ENCODE measurements around the gene FOXL2.

FOXL2 gene

GRCh38 chr3:138912237-138912636 is 34.7 kb downstream of the FOXL2 start:
- DNase-seq (ENCODE audit: low read depth) = no peak
- no peak overlapping the region for H3K4me3 ChIP-seq (ENCODE audit: control insufficient read depth, low read depth, low read length)

GRCh38 chr3:138911621-138912020 is 35.3 kb downstream of the FOXL2 start:
- DNase-seq (ENCODE audit: low read depth) = no peak
- TF ChIP-seq CTCF (IDR thresholded peaks at IDR 0.05; ENCODE audit: control insufficient read depth, insufficient read depth, low read depth, low read length, missing control alignments) = no peak

More at GRCh38 chr3:138912237-138912636, 34.7 kb downstream of the FOXL2 start:
- no peak for TF ChIP-seq CTCF (IDR thresholded peaks at IDR 0.05; ENCODE audit: control insufficient read depth, insufficient read depth, low read depth, low read length, missing control alignments)

GRCh38 chr3:138909904-138910303 is 37.0 kb downstream of the FOXL2 start:
- no peak for TF ChIP-seq CTCF (IDR thresholded peaks at IDR 0.05; ENCODE audit: control insufficient read depth, insufficient read depth, low read depth, low read length, missing control alignments)
- no peak overlapping the region for H3K4me3 ChIP-seq (ENCODE audit: control insufficient read depth, low read depth, low read length)
- DNase-seq (ENCODE audit: low read depth) = no peak

More at GRCh38 chr3:138911621-138912020, 35.3 kb downstream of the FOXL2 start:
- H3K4me3 ChIP-seq (ENCODE audit: control insufficient read depth, low read depth, low read length) = no peak overlapping the region

- H3K4me3 ChIP-seq (ENCODE audit: control insufficient read depth, low read depth, low read length) = no peak overlapping the region
- no peak for DNase-seq (ENCODE audit: low read depth)
- TF ChIP-seq CTCF (IDR thresholded peaks at IDR 0.05; ENCODE audit: control insufficient read depth, insufficient read depth, low read depth, low read length, missing control alignments) = no peak
Observed at GRCh38 chr3:138908846-138909245, 38.1 kb downstream of the FOXL2 start.

GRCh38 chr3:138907539-138907938 is 39.4 kb downstream of the FOXL2 start:
- no peak overlapping the region for H3K4me3 ChIP-seq (ENCODE audit: control insufficient read depth, low read depth, low read length)
- DNase-seq (ENCODE audit: low read depth) = no peak
- TF ChIP-seq CTCF (IDR thresholded peaks at IDR 0.05; ENCODE audit: control insufficient read depth, insufficient read depth, low read depth, low read length, missing control alignments) = no peak

GRCh38 chr3:138902171-138902570 is 44.8 kb downstream of the FOXL2 start:
- no peak for TF ChIP-seq CTCF (IDR thresholded peaks at IDR 0.05; ENCODE audit: control insufficient read depth, insufficient read depth, low read depth, low read length, missing control alignments)
- no peak overlapping the region for H3K4me3 ChIP-seq (ENCODE audit: control insufficient read depth, low read depth, low read length)
- no peak for DNase-seq (ENCODE audit: low read depth)

DNA sequence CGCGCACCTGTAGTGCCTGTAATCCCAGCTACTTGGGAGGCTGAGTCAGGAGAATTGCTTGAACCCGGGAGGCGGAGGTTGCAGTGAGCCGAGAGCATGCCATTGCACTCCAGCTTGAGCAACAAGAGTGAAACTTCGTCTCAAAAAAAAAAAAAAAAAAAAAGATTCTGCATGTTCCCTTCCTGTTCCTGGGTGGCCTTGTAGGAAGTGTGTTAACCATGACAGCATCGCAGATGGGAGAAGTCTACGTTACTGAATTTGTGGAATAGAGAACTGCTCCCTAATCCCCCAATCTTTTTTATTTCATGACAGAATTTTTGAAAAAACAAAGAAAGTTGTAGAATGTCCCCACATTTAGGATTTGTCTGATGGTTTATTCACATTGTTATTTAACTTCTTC is 45.4 kb downstream of the FOXL2 start:
- DNase-seq (ENCODE audit: low read depth) = no peak
- no peak overlapping the region for H3K4me3 ChIP-seq (ENCODE audit: control insufficient read depth, low read depth, low read length)
- TF ChIP-seq CTCF (IDR thresholded peaks at IDR 0.05; ENCODE audit: control insufficient read depth, insufficient read depth, low read depth, low read length, missing control alignments) = no peak

Measured in AG09309 (cell line).